HG02571 (cell line): ENCODE data around the gene POLD1.

Source experiments
- ATAC-seq: cut with Tn5 transposase; IDR thresholded peaks from one replicate; pipeline ENCODE4 v1.9.1; 2021; ENCODE audit warnings: mild to moderate bottlenecking, moderate library complexity; ENCODE audit not compliant: unreplicated experiment

POLD1 gene

DNA sequence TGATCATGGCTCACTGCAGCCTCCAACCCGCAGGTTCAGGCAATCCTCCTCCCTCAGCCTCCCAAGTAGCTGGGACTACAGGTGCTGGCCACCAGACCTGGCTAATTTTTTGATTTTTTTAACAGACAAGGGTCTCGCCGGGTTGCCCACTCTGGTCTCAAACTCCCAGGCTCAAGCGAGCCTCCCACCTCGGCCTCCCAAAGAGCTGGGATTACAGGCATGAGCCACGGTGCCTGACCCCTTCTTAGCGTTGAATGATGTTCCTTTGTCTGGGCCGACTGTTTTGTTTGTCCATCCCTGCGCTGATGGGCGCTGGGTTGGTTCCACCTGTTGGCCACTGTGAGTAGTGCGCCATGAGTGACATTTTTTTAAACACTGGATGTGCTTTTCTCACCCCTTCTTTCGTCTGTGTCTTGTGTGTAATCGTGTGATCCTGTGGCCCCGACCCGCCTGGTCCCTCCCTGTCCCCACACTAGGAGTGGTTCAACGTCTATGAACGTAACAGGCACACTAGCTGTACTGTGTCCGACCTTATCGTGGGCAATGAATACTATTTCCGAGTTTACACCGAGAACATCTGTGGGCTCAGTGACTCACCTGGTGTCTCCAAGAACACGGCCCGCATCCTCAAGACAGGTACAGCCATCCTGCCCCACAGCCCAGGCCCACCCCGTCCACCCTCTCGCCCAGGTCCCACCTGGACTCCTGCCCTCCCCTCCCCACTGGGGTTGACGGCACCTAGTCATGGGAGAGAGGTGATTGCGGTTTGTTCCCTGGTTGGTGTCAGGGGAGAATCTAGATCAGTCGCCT is 77.1 kb downstream of the POLD1 start:
- no peak for ATAC-seq

DNA sequence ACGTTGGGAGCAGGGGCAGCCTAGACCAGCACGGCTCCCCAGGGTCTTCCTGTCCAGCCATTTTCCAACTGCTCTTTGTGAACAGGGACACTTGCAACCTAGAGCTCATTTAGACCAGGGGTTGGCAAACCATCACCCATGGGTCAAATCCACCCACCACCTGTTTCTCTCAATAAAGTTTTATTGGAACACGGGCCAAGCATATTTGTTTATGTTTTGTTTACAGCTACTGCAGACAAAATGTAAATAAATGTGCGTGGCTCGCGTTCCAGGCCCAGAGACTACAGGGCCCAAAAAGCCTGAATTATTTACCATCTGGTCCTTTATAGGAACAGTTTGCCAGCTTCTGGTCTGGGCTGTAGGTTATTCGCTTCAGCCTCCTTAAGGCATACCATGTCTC is 78.8 kb downstream of the POLD1 start:
- ATAC-seq, result no peak

DNA sequence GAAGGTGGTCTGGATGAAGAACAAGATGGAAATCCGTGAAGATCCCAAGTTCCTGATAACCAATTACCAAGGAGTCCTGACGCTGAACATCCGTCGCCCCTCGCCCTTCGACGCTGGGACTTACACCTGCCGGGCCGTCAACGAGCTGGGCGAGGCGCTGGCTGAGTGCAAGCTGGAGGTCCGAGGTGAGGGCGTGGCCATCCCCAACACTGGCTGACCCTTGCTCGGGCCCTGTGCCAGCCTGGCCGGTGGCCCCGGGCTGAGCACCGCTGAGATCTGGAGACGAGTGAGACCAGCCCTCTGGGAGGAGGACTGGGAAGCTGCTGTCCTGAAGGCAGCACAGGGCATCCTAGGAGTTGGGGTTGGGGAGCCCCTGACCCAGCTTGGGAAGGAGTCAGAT is 80.2 kb downstream of the POLD1 start:
- ATAC-seq, result no peak

DNA sequence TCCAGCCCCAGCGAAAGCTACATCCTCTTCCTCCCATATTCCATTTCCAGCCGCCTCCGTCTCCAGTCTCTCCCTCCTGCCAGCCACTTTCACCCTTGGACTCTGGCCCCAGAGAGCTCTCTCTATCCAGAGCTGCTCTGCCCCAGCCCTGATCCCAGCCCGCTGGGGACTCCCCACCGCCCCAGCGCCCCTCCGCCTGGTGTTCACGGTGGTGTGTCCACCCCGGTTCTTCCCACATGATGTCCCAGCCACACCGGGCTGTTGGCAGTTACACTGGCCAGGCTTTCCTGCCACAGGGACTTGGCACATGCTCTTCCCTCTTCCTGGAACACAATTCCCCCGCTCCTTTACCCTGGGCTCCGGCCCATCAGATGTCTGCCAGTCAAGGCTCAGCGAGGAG is 80.9 kb downstream of the POLD1 start:
- no peak for ATAC-seq

DNA sequence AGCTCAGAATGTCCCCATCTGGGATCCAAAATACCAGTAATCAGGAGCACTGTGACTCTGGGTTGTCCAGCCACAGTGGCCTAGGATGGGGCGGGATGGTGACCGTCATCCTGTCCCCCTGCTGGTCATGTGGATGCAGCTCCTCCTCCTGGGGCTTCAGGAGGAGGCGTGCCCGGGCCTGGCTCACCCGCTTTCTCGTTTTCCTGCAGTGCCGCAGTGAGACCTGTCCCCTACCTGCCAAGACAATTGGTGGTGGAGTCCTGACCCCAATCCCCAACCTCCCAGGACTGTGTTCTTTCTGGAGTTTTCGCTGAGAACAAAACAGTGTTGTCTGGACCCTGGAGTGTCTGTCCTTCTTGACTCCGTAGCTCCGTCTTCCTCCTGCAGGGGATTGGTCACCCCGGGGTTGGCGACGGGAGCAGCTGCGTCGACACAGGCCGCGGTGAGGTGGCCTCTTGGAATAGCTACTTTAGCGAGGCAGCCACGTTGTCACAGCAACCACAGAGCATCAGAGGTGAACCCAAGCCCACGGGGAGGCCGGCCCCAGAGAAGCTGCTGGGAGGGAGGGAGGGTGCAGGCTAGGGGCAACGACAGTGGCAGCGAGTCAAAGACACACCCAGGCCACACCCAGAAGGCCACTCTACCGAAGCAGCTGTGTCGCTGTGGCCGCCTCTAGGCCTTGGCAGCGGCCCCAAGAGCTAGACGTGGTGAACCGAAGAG is 82.0 kb downstream of the POLD1 start:
- no peak for ATAC-seq

DNA sequence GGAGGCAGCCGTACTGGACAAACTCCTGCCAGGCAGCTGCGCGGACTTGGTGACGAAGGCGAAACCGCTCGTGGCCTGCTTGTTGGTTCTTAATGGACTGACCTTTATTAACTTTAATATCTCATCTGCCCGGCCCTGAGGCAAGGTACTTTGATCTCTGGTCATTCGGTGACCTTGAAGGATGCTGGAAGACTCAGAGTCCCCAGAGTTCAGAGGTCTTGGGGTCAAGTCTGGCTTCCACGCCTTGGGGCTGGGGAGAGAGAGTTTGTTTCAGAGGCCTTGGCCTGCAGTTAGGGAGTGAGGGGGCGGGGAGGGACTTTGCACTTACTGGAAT is 82.5 kb downstream of the POLD1 start:
- ATAC-seq, result no peak

DNA sequence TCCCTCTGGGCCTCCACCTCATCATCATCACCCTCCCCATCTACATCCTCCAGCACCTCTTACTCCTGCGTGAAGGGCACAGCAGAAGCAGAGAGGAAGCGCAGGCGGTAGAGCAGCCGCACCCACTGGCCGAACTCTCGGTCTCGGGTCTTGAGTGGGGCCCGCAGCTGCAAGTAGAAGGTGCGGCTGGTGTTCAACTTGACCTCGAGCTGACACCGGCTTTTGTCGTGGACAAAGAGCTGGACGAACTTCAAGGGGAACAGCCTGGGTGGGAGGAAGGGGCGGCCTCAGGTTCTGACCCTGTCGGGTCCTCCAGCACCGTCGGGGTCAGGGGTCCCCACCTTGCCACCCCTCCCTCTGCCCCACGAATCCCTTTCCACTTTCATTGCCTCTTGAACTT is 83.4 kb downstream of the POLD1 start:
- ATAC-seq, result no peak
